ENCODE results near the gene PTPRK. TPM values are rescaled to one million over a fixed set of nuclear protein-coding genes. Genes with fewer than 3 reads are reported as not detected.

Gene PTPRK
- total and polyA plus RNA-seq, 2 of the 13 experiments (the other 11 are each of a cell fraction or from before 2014, with no cell fraction given) = 43.6 to 98.3 TPM

DNA sequence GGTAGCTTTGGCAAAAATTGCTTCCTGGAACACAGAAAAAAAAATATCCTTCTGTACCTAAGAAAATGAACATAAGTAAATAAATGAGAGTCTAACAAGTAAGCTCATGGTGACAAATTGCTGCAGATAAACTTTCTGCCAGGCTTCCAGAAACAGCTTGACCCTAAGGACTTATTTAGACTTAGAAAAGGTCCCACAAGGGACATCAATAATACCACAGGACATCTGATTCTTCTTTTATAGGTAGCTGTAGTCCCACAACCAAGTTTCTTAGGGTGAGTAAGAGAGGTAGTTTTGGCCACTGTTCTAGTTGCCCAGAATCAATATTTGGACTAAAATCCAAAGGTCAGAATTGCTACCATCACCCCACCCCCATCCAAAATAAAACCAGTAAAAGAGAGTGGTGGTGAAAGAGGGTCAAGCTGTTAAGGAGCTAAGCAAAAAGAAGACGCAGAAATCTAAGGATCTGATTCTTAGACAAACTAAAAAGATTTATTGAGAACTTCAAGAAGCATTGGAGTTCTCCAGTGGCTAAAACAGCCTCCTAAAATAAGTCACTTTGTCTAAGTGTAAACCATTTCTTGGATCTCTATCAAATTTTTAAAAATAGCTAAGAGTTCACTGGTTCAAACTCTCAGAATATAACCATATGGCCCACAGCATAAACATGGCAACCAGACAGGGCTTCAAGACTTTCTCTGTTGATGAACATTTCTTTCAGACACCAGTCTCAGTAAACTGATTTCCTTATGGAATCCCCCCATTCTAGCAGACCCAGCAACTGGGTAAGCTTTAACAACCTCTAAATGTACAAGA is 180.6 kb downstream of the PTPRK start (continued):
- TF ChIP-seq ZBTB7A (CRISPR knock-in tag; IDR thresholded peaks at IDR 0.05) (no peak), ZNF772 (CRISPR knock-in tag; IDR thresholded peaks at IDR 0.05) (peak; percentile 46; the same call in 1 of the 2 replicates), HNF4G (IDR thresholded peaks at IDR 0.05; ENCODE audit: borderline replicate concordance, low read depth, low read length) (peak; percentile 95; the same call in 1 of the 2 replicates), HNF4G (CRISPR knock-in tag; IDR thresholded peaks at IDR 0.05; ENCODE audit: borderline replicate concordance, low read depth) (no peak), NCOR1 (IDR thresholded peaks at IDR 0.05; ENCODE audit: borderline replicate concordance, low read length) (peak; percentile 92), ISL2 (CRISPR knock-in tag; IDR thresholded peaks at IDR 0.05) (peak; percentile 2; the same call in 1 of the 2 replicates), LCORL (IDR thresholded peaks at IDR 0.05) (peak; percentile 38; the same call in 1 of the 2 replicates), LCORL (CRISPR knock-in tag; IDR thresholded peaks at IDR 0.05) (peak; percentile 76), SSRP1 (CRISPR knock-in tag; IDR thresholded peaks at IDR 0.05) (0 out of 2 replicates have a peak, but pooled peaks have one; percentile 47), TP53 (CRISPR knock-in tag; conservative IDR thresholded peaks at IDR 0.05) (no peak), SOX13 (IDR thresholded peaks at IDR 0.05) (no peak), SOX13 (CRISPR knock-in tag; conservative IDR thresholded peaks at IDR 0.05 in 1 of 2, IDR thresholded peaks at IDR 0.05 in 1 of 2) (peak in 1 of 2 experiments; percentile 57; a peak in 1 of 4 replicates), ADNP (CRISPR knock-in tag; IDR thresholded peaks at IDR 0.05) (no peak)
- TF ChIP-seq, protein P1, sequence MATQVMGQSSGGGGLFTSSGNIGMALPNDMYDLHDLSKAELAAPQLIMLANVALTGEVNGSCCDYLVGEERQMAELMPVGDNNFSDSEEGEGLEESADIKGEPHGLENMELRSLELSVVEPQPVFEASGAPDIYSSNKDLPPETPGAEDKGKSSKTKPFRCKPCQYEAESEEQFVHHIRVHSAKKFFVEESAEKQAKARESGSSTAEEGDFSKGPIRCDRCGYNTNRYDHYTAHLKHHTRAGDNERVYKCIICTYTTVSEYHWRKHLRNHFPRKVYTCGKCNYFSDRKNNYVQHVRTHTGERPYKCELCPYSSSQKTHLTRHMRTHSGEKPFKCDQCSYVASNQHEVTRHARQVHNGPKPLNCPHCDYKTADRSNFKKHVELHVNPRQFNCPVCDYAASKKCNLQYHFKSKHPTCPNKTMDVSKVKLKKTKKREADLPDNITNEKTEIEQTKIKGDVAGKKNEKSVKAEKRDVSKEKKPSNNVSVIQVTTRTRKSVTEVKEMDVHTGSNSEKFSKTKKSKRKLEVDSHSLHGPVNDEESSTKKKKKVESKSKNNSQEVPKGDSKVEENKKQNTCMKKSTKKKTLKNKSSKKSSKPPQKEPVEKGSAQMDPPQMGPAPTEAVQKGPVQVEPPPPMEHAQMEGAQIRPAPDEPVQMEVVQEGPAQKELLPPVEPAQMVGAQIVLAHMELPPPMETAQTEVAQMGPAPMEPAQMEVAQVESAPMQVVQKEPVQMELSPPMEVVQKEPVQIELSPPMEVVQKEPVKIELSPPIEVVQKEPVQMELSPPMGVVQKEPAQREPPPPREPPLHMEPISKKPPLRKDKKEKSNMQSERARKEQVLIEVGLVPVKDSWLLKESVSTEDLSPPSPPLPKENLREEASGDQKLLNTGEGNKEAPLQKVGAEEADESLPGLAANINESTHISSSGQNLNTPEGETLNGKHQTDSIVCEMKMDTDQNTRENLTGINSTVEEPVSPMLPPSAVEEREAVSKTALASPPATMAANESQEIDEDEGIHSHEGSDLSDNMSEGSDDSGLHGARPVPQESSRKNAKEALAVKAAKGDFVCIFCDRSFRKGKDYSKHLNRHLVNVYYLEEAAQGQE (IDR thresholded peaks at IDR 0.05; ENCODE audit: borderline replicate concordance in 1 of 2, low read depth in 1 of 2, low read length in 2 of 2) = peak in 1 of 2 experiments; percentile 44; a peak in 1 of 4 replicates
- TF ChIP-seq, protein P2, sequence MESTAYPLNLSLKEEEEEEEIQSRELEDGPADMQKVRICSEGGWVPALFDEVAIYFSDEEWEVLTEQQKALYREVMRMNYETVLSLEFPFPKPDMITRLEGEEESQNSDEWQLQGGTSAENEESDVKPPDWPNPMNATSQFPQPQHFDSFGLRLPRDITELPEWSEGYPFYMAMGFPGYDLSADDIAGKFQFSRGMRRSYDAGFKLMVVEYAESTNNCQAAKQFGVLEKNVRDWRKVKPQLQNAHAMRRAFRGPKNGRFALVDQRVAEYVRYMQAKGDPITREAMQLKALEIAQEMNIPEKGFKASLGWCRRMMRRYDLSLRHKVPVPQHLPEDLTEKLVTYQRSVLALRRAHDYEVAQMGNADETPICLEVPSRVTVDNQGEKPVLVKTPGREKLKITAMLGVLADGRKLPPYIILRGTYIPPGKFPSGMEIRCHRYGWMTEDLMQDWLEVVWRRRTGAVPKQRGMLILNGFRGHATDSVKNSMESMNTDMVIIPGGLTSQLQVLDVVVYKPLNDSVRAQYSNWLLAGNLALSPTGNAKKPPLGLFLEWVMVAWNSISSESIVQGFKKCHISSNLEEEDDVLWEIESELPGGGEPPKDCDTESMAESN (CRISPR knock-in tag; conservative IDR thresholded peaks at IDR 0.05) = no peak
- TF ChIP-seq, protein P3, sequence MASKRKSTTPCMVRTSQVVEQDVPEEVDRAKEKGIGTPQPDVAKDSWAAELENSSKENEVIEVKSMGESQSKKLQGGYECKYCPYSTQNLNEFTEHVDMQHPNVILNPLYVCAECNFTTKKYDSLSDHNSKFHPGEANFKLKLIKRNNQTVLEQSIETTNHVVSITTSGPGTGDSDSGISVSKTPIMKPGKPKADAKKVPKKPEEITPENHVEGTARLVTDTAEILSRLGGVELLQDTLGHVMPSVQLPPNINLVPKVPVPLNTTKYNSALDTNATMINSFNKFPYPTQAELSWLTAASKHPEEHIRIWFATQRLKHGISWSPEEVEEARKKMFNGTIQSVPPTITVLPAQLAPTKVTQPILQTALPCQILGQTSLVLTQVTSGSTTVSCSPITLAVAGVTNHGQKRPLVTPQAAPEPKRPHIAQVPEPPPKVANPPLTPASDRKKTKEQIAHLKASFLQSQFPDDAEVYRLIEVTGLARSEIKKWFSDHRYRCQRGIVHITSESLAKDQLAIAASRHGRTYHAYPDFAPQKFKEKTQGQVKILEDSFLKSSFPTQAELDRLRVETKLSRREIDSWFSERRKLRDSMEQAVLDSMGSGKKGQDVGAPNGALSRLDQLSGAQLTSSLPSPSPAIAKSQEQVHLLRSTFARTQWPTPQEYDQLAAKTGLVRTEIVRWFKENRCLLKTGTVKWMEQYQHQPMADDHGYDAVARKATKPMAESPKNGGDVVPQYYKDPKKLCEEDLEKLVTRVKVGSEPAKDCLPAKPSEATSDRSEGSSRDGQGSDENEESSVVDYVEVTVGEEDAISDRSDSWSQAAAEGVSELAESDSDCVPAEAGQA (IDR thresholded peaks at IDR 0.05; ENCODE audit: low read depth) = no peak
- TF ChIP-seq, protein P3 (CRISPR knock-in tag; IDR thresholded peaks at IDR 0.05; ENCODE audit: borderline replicate concordance) = 0 out of 2 replicates have a peak, but pooled peaks have one; percentile 37

Data from HepG2 (cell line).